Uterus (tissue), 2 donors: ENCODE data around the gene ME3.

ENCODE experiments used
- POLR2A ChIP-seq, 2 donors: fragments of 450-650 bp; IDR thresholded peaks; one replicate each; pipeline ENCODE4 v1.6.1; 2016; ENCODE audit warnings: antibody characterized with exemption in 2 of 2, mild to moderate bottlenecking in 1 of 2, moderate library complexity in 1 of 2
- TF ChIP-seq, protein P1 (sequence below), 4 experiments: fragments of 200-600 bp in 2 of 4; fragments of 450-650 bp in 2 of 4; sonication (generic) in 2 of 4; IDR thresholded peaks; one replicate each; pipeline ENCODE4 v1.5.1; 2016 to 2019; ENCODE audit warnings: antibody characterized with exemption in 4 of 4, mild to moderate bottlenecking in 2 of 4, moderate library complexity in 1 of 4

DNA sequence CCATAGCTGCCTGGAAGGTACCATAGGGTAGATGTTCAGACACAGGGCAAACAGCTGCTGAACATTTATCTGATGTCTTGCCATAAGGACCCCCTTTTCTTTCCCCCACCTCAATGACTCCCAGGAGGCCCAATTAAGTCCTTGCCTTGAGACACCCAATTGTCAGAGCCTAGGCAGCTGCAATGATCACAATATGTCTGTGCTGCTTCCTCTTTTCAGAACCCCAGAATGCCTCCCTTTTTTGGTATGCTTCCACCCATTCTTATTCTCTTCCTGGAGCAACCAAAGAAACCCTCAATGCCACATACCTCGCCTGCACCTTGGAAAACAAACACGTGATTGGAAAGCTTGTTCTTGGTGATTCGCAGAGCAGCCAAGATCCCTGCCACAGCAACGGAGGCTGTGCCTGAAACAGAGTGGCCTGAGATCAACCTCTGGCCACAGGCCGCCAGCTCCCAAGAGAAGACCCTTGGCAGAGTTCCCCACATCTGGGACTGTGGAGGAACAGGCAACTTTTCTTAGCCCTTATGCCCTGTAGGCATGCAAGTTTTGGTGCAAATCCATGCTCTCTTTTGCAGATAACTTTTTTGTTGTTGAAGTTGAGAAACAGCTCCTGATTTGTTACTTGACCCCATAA, 222.3 kb downstream of the ME3 start:
- TF ChIP-seq POLR2A (IDR thresholded peaks at IDR 0.05): no peak
- TF ChIP-seq, protein P1, sequence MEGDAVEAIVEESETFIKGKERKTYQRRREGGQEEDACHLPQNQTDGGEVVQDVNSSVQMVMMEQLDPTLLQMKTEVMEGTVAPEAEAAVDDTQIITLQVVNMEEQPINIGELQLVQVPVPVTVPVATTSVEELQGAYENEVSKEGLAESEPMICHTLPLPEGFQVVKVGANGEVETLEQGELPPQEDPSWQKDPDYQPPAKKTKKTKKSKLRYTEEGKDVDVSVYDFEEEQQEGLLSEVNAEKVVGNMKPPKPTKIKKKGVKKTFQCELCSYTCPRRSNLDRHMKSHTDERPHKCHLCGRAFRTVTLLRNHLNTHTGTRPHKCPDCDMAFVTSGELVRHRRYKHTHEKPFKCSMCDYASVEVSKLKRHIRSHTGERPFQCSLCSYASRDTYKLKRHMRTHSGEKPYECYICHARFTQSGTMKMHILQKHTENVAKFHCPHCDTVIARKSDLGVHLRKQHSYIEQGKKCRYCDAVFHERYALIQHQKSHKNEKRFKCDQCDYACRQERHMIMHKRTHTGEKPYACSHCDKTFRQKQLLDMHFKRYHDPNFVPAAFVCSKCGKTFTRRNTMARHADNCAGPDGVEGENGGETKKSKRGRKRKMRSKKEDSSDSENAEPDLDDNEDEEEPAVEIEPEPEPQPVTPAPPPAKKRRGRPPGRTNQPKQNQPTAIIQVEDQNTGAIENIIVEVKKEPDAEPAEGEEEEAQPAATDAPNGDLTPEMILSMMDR (IDR thresholded peaks at IDR 0.05): no peak
